Heart left ventricle (tissue), 16 donors: ENCODE measurements around the gene SERP2. TPM values are rescaled to one million over a fixed set of nuclear protein-coding genes. Genes with fewer than 3 reads are reported as not detected.

Experiments
- ATAC-seq, 4 donors: fragments of 200-7000 bp; cut with Tn5 transposase; one replicate each; pipeline ENCODE4 v1.9.1; 2020 to 2022; ENCODE audit warnings: moderate library complexity in 4 of 4, mild to moderate bottlenecking in 3 of 4, moderate number of reproducible peaks in 1 of 4
- DNase-seq, 5 donors: peaks; one replicate each; pipeline ENCODE4 v3.0.0-alpha.2; 2020
- H3K27ac ChIP-seq, 12 donors: fragments of 200-600 bp; sonication (generic) in 4 of 12; one replicate each; pipeline versions ENCODE4 v1.5.0 to v1.8.0; 2016 to 2022; ENCODE audit warnings: mild to moderate bottlenecking in 2 of 12
- H3K27me3 ChIP-seq, 9 donors: fragments of 200-600 bp; sonication (generic) in 2 of 9; one replicate each; pipeline versions ENCODE4 v1.5.1 to v1.8.0; 2016 to 2022; ENCODE audit warnings: mild to moderate bottlenecking in 3 of 9
- H3K36me3 ChIP-seq, 9 donors: fragments of 200-600 bp; sonication (generic) in 2 of 9; one replicate each; pipeline versions ENCODE4 v1.5.0 to v1.8.0; 2018 to 2022; ENCODE audit warnings: mild to moderate bottlenecking in 2 of 9
- H3K4me1 ChIP-seq, 12 donors: fragments of 200-600 bp; sonication (generic) in 4 of 12; one replicate each; pipeline versions ENCODE4 v1.5.0 to v1.8.0; 2016 to 2022; ENCODE audit warnings: mild to moderate bottlenecking in 3 of 12
- H3K4me3 ChIP-seq, 12 donors: fragments of 200-600 bp; sonication (generic) in 4 of 12; one replicate each; pipeline versions ENCODE4 v1.5.0 to v1.8.0; 2017 to 2022; ENCODE audit warnings: mild to moderate bottlenecking in 9 of 12, moderate library complexity in 4 of 12
- H3K9me3 ChIP-seq, 12 donors: fragments of 200-600 bp; sonication (generic) in 4 of 12; one replicate each; pipeline versions ENCODE4 v1.5.0 to v1.8.0; 2016 to 2022; ENCODE audit warnings: mild to moderate bottlenecking in 1 of 12
- CTCF ChIP-seq, 12 donors: fragments of 200-600 bp; sonication (generic) in 4 of 12; IDR thresholded peaks; one replicate each; pipeline versions ENCODE4 v1.5.0 to v1.8.0; 2018 to 2022; ENCODE audit warnings: antibody characterized with exemption in 12 of 12, mild to moderate bottlenecking in 5 of 12
- POLR2A ChIP-seq, 2 donors: fragments of 450-650 bp; IDR thresholded peaks; one replicate each; pipeline ENCODE4 v1.6.1; 2017; ENCODE audit warnings: antibody characterized with exemption in 2 of 2, mild to moderate bottlenecking in 2 of 2, moderate library complexity in 2 of 2
- WGBS, 4 donors: extraction: QIAGEN DNeasy Blood & Tissue Kit in 2 of 4; methylation state at CpG; one replicate each; pipeline versions ENCODE4 v1.1.5 to v1.1.7; 2013 to 2018; 5-methylcytosine and 5-hydroxymethylcytosine counted together
- intact Hi-C, 10 donors: fragments of 100-400 bp; cut with DNase I; formaldehyde crosslinking; loops; one replicate each; pipeline versions ENCODE4 v1.11.1 to v1.14.2; 2022
- polyA plus RNA-seq, 2 donors: library from polyadenylated mRNA; stranded (reverse); fragments of 200-250 nt; gene quantifications; one replicate each; pipeline ENCODE4 v1.2.3, GENCODE V29; 2013
- total RNA-seq, 9 donors: library from RNA; depleted of rRNA in 2 of 9; stranded (reverse); fragments of >200 nt in 2 of 9; fragmentation: NEBNext Ultra II Directional in 3 of 9; extraction: Animal tissue kit (Norgen Biotek cat#: 25700) in 3 of 9; gene quantifications; one replicate each; pipeline versions ENCODE4 v1.1.0 to v1.2.4, GENCODE V29; 2016 to 2023
- donor health status: ischemic (EF 13 %, LVEDD 7.1; RV severe dilation, severe dysfunction).
- donor health status: healthy with polysubstance abuse.
- donor health status: DM: no; HTN: yes; CAD: no.
- donor health status: DM: no; HTN: no; CAD: no.
- donor health status: ischemic (EF 25% LVEDD 6.9; RV normal size, moderate dysfunction).
- donor health status: ischemic (EF 25% LVEDD 5.7; RV mildly dilated, moderate dysfunction).
- donor health status: healthy.
- donor health status: DM: yes; HTN: yes; CAD: no.
- donor health status: ischemic (EF 35%, LVEDD 5.7; RV mildly dilated, moderate dysfunction).
- donor health status: nonischemic (EF 11% LVEDD 7.7; RV severe dilation, severe dysfunction).
- donor health status: DM: yes; HTN: yes; CAD: no.
- donor health status: PGD.
- donor health status: ischemic (EF 29% LVEDD 5.4; RV normal size, mild dysfunction).
- donor health status: nonischemic (EF 23%, LVEDD 6.1; RV moderate dilation, normal function).

The SERP2 gene
- total and polyA plus RNA-seq, 11 donors: 9.6 to 16.6 (median 12.9) TPM

GRCh38 chr13:44386913-44387556 lies 13.4 kb downstream of the SERP2 start:
- ATAC-seq (no peak), DNase-seq (no peak)
- no peaks in the 10 kb centered on the region for H3K27me3 ChIP-seq
- no peaks in the 10 kb centered on the region for H3K36me3 ChIP-seq
- H3K27ac ChIP-seq: no peak overlapping the region
- no peak overlapping the region for H3K4me3 ChIP-seq
- intact Hi-C loops: loop anchor here in 4 of 10 donors (5.0 kb wide), 1 partner anchor 45 kb away; no protein-coding TSS in a partner anchor
- WGBS, 4 donors: 68 to 72% (median 70%) methylated on average over 7 of the region's 7 CpGs
- H3K4me1 ChIP-seq: peaks cover 0 to 30% (median 7%) of the 10 kb centered on the region in 12 donors
- TF ChIP-seq CTCF (IDR thresholded peaks at IDR 0.05) (no peak), POLR2A (IDR thresholded peaks at IDR 0.05) (no peak)
- H3K9me3 ChIP-seq: no peaks in the 10 kb centered on the region

- Histone ChIP-seq H3K4me1 (peaks cover 0 to 24% (median 7%) of the 10 kb centered on the region in 12 donors), H3K9me3 (no peaks in the 10 kb centered on the region), H3K4me3 (no peak overlapping the region), H3K27ac (peak overlapping the region in 7 of 12 donors; percentile 2 to 41 (median 11)), H3K27me3 (no peaks in the 10 kb centered on the region), H3K36me3 (no peaks in the 10 kb centered on the region)
- WGBS, 4 donors: 37 to 64% (median 46%) methylated on average over 7 of the region's 7 CpGs
- TF ChIP-seq POLR2A (IDR thresholded peaks at IDR 0.05) (no peak), CTCF (IDR thresholded peaks at IDR 0.05) (peak in 1 of 12 donors; percentile 11)
- intact Hi-C loops: loop anchor here in 4 of 10 donors (5.0 kb wide), 1 partner anchor 44 kb away; no protein-coding TSS in a partner anchor
- DNase-seq: peak in 4 of 5 donors; percentile 25 to 66 (median 54)
- ATAC-seq: peak; percentile 71 to 88 (median 75)
Measured at GRCh38 chr13:44388427-44389059, 14.9 kb downstream of the SERP2 start.

GRCh38 chr13:44389060-44389666 lies 15.5 kb downstream of the SERP2 start:
- H3K4me3 ChIP-seq: no peak overlapping the region
- H3K36me3 ChIP-seq: no peaks in the 10 kb centered on the region
- H3K27ac ChIP-seq: peak overlapping the region in 3 of 12 donors; percentile 2 to 25 (median 23)
- WGBS, 4 donors: 89 to 95% (median 91%) methylated on average over 4 of the region's 4 CpGs
- no peaks in the 10 kb centered on the region for H3K9me3 ChIP-seq
- intact Hi-C loops: loop anchor here in 4 of 10 donors (5.0 kb wide), 1 partner anchor 43 kb away; no protein-coding TSS in a partner anchor
- H3K4me1 ChIP-seq: peaks cover 0 to 23% (median 6%) of the 10 kb centered on the region in 12 donors
- ATAC-seq: no peak
- H3K27me3 ChIP-seq: no peaks in the 10 kb centered on the region
- no peak for TF ChIP-seq POLR2A (IDR thresholded peaks at IDR 0.05)
- no peak for TF ChIP-seq CTCF (IDR thresholded peaks at IDR 0.05)
- no peak for DNase-seq

- WGBS, 4 donors: 79 to 95% (median 91%) methylated on average over 1 of the region's 1 CpG
- Histone ChIP-seq H3K4me3 (no peak overlapping the region), H3K36me3 (no peaks in the 10 kb centered on the region), H3K9me3 (no peaks in the 10 kb centered on the region), H3K27me3 (no peaks in the 10 kb centered on the region), H3K4me1 (peaks cover 0 to 17% (median 6%) of the 10 kb centered on the region in 12 donors), H3K27ac (no peak overlapping the region)
- TF ChIP-seq POLR2A (IDR thresholded peaks at IDR 0.05): no peak
- no peak for TF ChIP-seq CTCF (IDR thresholded peaks at IDR 0.05)
- no peak for ATAC-seq
- DNase-seq: no peak
- intact Hi-C loops: loop anchor here in 7 of 10 donors (5.0 kb wide), 2 partner anchors 37 to 42 kb away; no protein-coding TSS in a partner anchor
Measured at GRCh38 chr13:44389876-44390275, 16.3 kb downstream of the SERP2 start.
